K562 (cell line): ENCODE measurements around the gene CEP57. TPM values are rescaled to one million over a fixed set of nuclear protein-coding genes. Genes with fewer than 3 reads are reported as not detected.

Experiments
- ATAC-seq: fragments of 200-7000 bp; cut with Tn5 transposase; 3 replicates; pipeline ENCODE4 v1.9.1; 2020; ENCODE audit warnings: moderate library complexity
- BruUV-seq: library from RNA; stranded (reverse); fragments of 400-500 nt; replicated peaks from 2 replicates; lab custom pipeline; 2021; lab: Mats Ljungman, UMichigan
- CTCF ChIA-PET: fragments of 300-600 bp; formaldehyde crosslinking; extraction: SDS; loops from one replicate; lab custom pipeline; 2021; ENCODE audit warnings: low intra/inter-chr PET ratio; lab: Yijun Ruan, JAX
- POLR2A ChIA-PET: fragments of 300-600, 350-650 bp; sonication (Branson Sonifier 250); formaldehyde crosslinking; extraction: SDS; loops from one replicate; lab custom pipeline; 2021; ENCODE audit warnings: antibody characterized with exemption, inconsistent platforms; lab: Yijun Ruan, JAX
- DNase-seq, 4 experiments: peaks; one replicate each; pipeline versions ENCODE4 v3.0.0 to v3.0.0-alpha.2; 2011 to 2018; ENCODE audit warnings: low spot score in 3 of 4, mixed read lengths in 3 of 4; ENCODE audit errors: extremely low read depth in 1 of 4
- FAIRE-seq: peaks from 2 replicates; lab custom pipeline; 2011; peaks lifted over from hg19 to GRCh38; lab: Jason Lieb, UNC
- H2AFZ ChIP-seq: 2 replicates; pipeline ENCODE4 v1.6.0; 2011; ENCODE audit warnings: low read depth, low read length, control low read depth, inconsistent platforms
- H3K27ac ChIP-seq: fragments of 200-600 bp; 3 replicates; pipeline ENCODE4 v1.8.0; 2011; ENCODE audit warnings: low read depth, mild to moderate bottlenecking, control low read depth, inconsistent platforms, low read length, moderate library complexity, mixed read lengths; ENCODE audit errors: extremely low read depth
- H3K27me3 ChIP-seq, 2 experiments: fragments of 300-600 bp in 1 of 2; 2 replicates in 1 of 2; 3 replicates in 1 of 2; pipeline versions ENCODE4 v1.6.0 to v1.8.0; 2011; ENCODE audit warnings: inconsistent platforms in 2 of 2, low read length in 2 of 2, mild to moderate bottlenecking in 1 of 2, mixed read lengths in 1 of 2, moderate library complexity in 1 of 2; ENCODE audit not compliant: control insufficient read depth in 2 of 2, insufficient read depth in 2 of 2
- H3K36me3 ChIP-seq: fragments of 300-600 bp; 3 replicates; pipeline ENCODE4 v1.8.0; 2011; ENCODE audit warnings: mild to moderate bottlenecking, low read length, inconsistent platforms; ENCODE audit not compliant: control insufficient read depth, insufficient read depth
- H3K4me1 ChIP-seq, 2 experiments: fragments of 200-600 bp in 1 of 2; replicated peaks in 1 of 2; 2 replicates in 1 of 2; 3 replicates in 1 of 2; pipeline versions ENCODE4 v1.5.1 to v1.8.0; 2011; ENCODE audit warnings: inconsistent platforms in 2 of 2, low read length in 2 of 2, mild to moderate bottlenecking in 1 of 2, mixed read lengths in 1 of 2, moderate library complexity in 1 of 2; ENCODE audit not compliant: control insufficient read depth in 2 of 2, insufficient read depth in 2 of 2
- H3K4me2 ChIP-seq: 2 replicates; pipeline ENCODE4 v1.6.1; 2011; ENCODE audit warnings: low read length, control low read depth, inconsistent platforms, mixed read lengths; ENCODE audit not compliant: insufficient read depth
- H3K4me3 ChIP-seq: fragments of 200-600 bp; sonication (generic), shearing (Covaris generic); 2 replicates; pipeline ENCODE4 v1.5.1; 2016; ENCODE audit warnings: control low read depth, inconsistent platforms
- H3K79me2 ChIP-seq: fragments of 200-600 bp; 3 replicates; pipeline ENCODE4 v1.8.0; 2011; ENCODE audit warnings: low read length, inconsistent platforms; ENCODE audit not compliant: control insufficient read depth, insufficient read depth
- H3K9ac ChIP-seq, 2 experiments: 2 replicates each; pipeline versions ENCODE4 v1.6.0 to v1.6.1; 2011; ENCODE audit warnings: low read depth in 2 of 2, low read length in 2 of 2, control low read depth in 1 of 2, inconsistent platforms in 1 of 2, mild to moderate bottlenecking in 1 of 2, mixed read lengths in 1 of 2; ENCODE audit not compliant: insufficient read depth in 1 of 2
- H3K9me1 ChIP-seq: one replicate; pipeline ENCODE4 v1.6.0; 2011; ENCODE audit warnings: inconsistent platforms, mild to moderate bottlenecking, low read length, moderate library complexity; ENCODE audit not compliant: control insufficient read depth, insufficient read depth
- H3K9me3 ChIP-seq: replicated peaks from 2 replicates; pipeline ENCODE4 v1.5.1; 2011; ENCODE audit warnings: low read depth, low read length, inconsistent platforms; ENCODE audit not compliant: control insufficient read depth, insufficient read depth
- H4K20me1 ChIP-seq: replicated peaks from 2 replicates; pipeline ENCODE4 v1.6.1; 2011; ENCODE audit warnings: low read length, inconsistent platforms, mixed read lengths; ENCODE audit not compliant: control insufficient read depth, insufficient read depth
- ETS1 ChIP-seq: conservative IDR thresholded peaks from 2 replicates; pipeline ENCODE4 v1.6.1; 2011; ENCODE audit warnings: low read depth, mild to moderate bottlenecking, low read length; ENCODE audit not compliant: control insufficient read depth
- MAFF ChIP-seq: IDR thresholded peaks from 2 replicates; pipeline ENCODE4 v1.6.1; 2012; ENCODE audit warnings: low read length, improper control_type of control experiment
- MNT ChIP-seq, 2 experiments: fragments of 450-650 bp; conservative IDR thresholded peaks; 2 replicates each; pipeline ENCODE4 v1.6.1; 2017; ENCODE audit warnings: mild to moderate bottlenecking in 2 of 2, moderate library complexity in 2 of 2
- TBP ChIP-seq: optimal IDR thresholded peaks from 2 replicates; pipeline ENCODE3; 2011; ENCODE audit warnings: low read depth, low read length, improper control_type of control experiment
- WGBS: fragments of 100-300 bp; shearing (Covaris generic); methylation state at CpG from one replicate; pipeline ENCODE4 v1.1.6; 2016; ENCODE audit warnings: low coverage, mixed read lengths; ENCODE audit not compliant: insufficient coverage; ENCODE audit errors: missing lambda C conversion rate; 5-methylcytosine and 5-hydroxymethylcytosine counted together
- in situ Hi-C: fragments of 300-500 bp; cut with MboI; formaldehyde crosslinking; loops from 4 replicates; pipeline ENCODE4 v1.15.0; 2018; ENCODE audit warnings: inconsistent platforms, mixed read lengths
- intact Hi-C: fragments of 100-400 bp; cut with micrococcal nuclease; formaldehyde crosslinking; loops from 2 replicates; pipeline ENCODE4 v1.14.2; 2022
- polyA plus RNA-seq, 8 experiments: library from polyadenylated mRNA; depleted of rRNA in 4 of 8; stranded (reverse) in 5 of 8; unstranded in 3 of 8; fragments of >200 nt; fragmentation: Nextera tagmentation in 2 of 8; fragmentation: Illumina TruSeq in 1 of 8; extraction: Ambion mirVana in 2 of 8; extraction: Trizol in 1 of 8; gene quantifications; 2 replicates each; pipeline versions ENCODE4 v1.2.1 to v1.2.3, GENCODE V29; 2011 to 2014; ENCODE audit warnings: inconsistent platforms in 1 of 8, missing spikeins in 1 of 8
- total RNA-seq, 7 experiments: library from RNA; depleted of rRNA in 6 of 7; stranded (reverse); fragments of >200 nt in 6 of 7; fragmentation: Illumina TruSeq in 2 of 7; extraction: Trizol in 2 of 7; gene quantifications; 2 replicates each; pipeline versions ENCODE4 v1.2.1 to v1.2.3, GENCODE V29; 2011 to 2021; ENCODE audit warnings: low replicate concordance in 1 of 7

Gene CEP57
- total and polyA plus RNA-seq, 9 of the 15 experiments (the other 6 are each of a cell fraction or from before 2014, with no cell fraction given): 25.1 to 88.1 (median 65.2) TPM

- Histone ChIP-seq H3K79me2 (peaks cover 94% of the 10 kb centered on the region), H3K4me3 (peak overlapping the region; percentile 88), H3K9ac (peak overlapping the region; percentile 86 to 99; a peak in 3 of 4 replicates), H4K20me1 (peaks cover 6% of the 10 kb centered on the region; the same call in 1 of the 2 replicates), H3K27ac (peak overlapping the region; percentile 99), H2AFZ (no peak overlapping the region), H3K4me1 (peaks cover 4 to 14% of the 10 kb centered on the region in 2 experiments; a peak in 4 of 5 replicates), H3K36me3 (peaks cover 29% of the 10 kb centered on the region), H3K9me1 (no peaks in the 10 kb centered on the region), H3K9me3 (no peaks in the 10 kb centered on the region), H3K27me3 (no peaks in the 10 kb centered on the region), H3K4me2 (peak overlapping the region; percentile 95)
- FAIRE-seq (no peak), ATAC-seq (no peak), DNase-seq (peak in 1 of 4 experiments; percentile 47)
- 0 out of 2 replicates have a peak, but pooled peaks have one; percentile 5 for TF ChIP-seq MAFF
- TF ChIP-seq MNT (conservative IDR thresholded peaks at IDR 0.05): 0 out of 4 replicates have a peak, but pooled peaks of 1 of the 2 experiments have one; percentile 5
- no peak for TF ChIP-seq TBP
- TF ChIP-seq ETS1: no peak
- POLR2A ChIA-PET: interaction anchor here (0.9 to 3.8 kb wide), 4 partner anchors 8 to 550 kb away, joined by 3 to 13 read pairs (median 4); no protein-coding TSS in a partner anchor
- CTCF ChIA-PET: no interaction called here
- intact Hi-C loops (loop anchor here (5.0 kb wide), 1 partner anchor 450 kb away; no protein-coding TSS in a partner anchor), in situ Hi-C loops (no loop called here)
- WGBS: 4% methylated on average over 8 of the region's 8 CpGs
- BruUV-seq: no TSS peak
Measured at GRCh38 chr11:95792200-95792599, 1.9 kb downstream of the CEP57 start.
